Left lung (tissue), 10 donors: ENCODE data around the gene FRYL. TPM values are rescaled to one million over a fixed set of nuclear protein-coding genes. Genes with fewer than 3 reads are reported as not detected.

ENCODE experiments used
- ATAC-seq: fragments of 200-7000 bp; cut with Tn5 transposase; one replicate; pipeline ENCODE4 v1.9.1; 2020; ENCODE audit warnings: moderate library complexity
- DNase-seq, 4 donors: peaks; one replicate each; pipeline ENCODE4 v3.0.0-alpha.2; 2013 to 2020
- H3K27ac ChIP-seq, 2 donors: fragments of 200-600 bp; sonication (generic) in 1 of 2; one replicate each; pipeline versions ENCODE4 v1.5.0 to v1.8.0; 2020 to 2021
- H3K27me3 ChIP-seq, 2 donors: fragments of 200-600 bp; sonication (generic) in 1 of 2; one replicate each; pipeline versions ENCODE4 v1.5.0 to v1.8.0; 2020 to 2021
- H3K36me3 ChIP-seq, 2 donors: fragments of 200-600 bp; sonication (generic) in 1 of 2; one replicate each; pipeline versions ENCODE4 v1.5.0 to v1.8.0; 2020 to 2021
- H3K4me1 ChIP-seq, 2 donors: fragments of 200-600 bp; one replicate each; pipeline ENCODE4 v1.8.0; 2021
- H3K4me3 ChIP-seq, 2 donors: fragments of 200-600 bp; sonication (generic) in 1 of 2; one replicate each; pipeline versions ENCODE4 v1.5.0 to v1.8.0; 2020 to 2021; ENCODE audit warnings: mild to moderate bottlenecking in 1 of 2
- H3K9me3 ChIP-seq, 2 donors: fragments of 200-600 bp; sonication (generic) in 1 of 2; one replicate each; pipeline versions ENCODE4 v1.5.0 to v1.8.0; 2020 to 2021
- CTCF ChIP-seq, 2 donors: fragments of 200-600 bp; sonication (generic) in 1 of 2; IDR thresholded peaks; one replicate each; pipeline versions ENCODE4 v1.5.0 to v1.8.0; 2021; ENCODE audit warnings: antibody characterized with exemption in 2 of 2
- intact Hi-C, 2 donors: fragments of 100-400 bp; cut with DNase I; formaldehyde crosslinking; loops; one replicate each; pipeline versions ENCODE4 v1.11.2 to v1.14.2; 2022
- polyA plus RNA-seq, 6 donors: library from polyadenylated mRNA; unstranded; fragments of 120-200 nt; gene quantifications; one replicate each; pipeline ENCODE4 v1.2.1, GENCODE V29; 2013; ENCODE audit not compliant: insufficient read length in 6 of 6
- total RNA-seq, 2 donors: library from RNA; stranded (reverse); fragmentation: NEBNext Ultra II Directional; extraction: Animal tissue kit (Norgen Biotek cat#: 25700); gene quantifications; one replicate each; pipeline ENCODE4 v1.2.1, GENCODE V29; 2021
- donor health status: DM: no; HTN: yes; CAD: no.
- donor health status: DM: no; HTN: no; CAD: no.

FRYL gene
- total and polyA plus RNA-seq, 8 donors, result 41.9 to 72.7 (median 50.3) TPM

GRCh38 chr4:48636911-48637310 lies 143.2 kb downstream of the FRYL start:
- Histone ChIP-seq H3K4me3 (no peak overlapping the region), H3K27ac (no peak overlapping the region), H3K9me3 (no peaks in the 10 kb centered on the region), H3K4me1 (peaks cover 0 to 33% of the 10 kb centered on the region in 2 donors), H3K27me3 (no peaks in the 10 kb centered on the region), H3K36me3 (no peaks in the 10 kb centered on the region)
- intact Hi-C loops, result no loop called here
- DNase-seq, result no peak
- TF ChIP-seq CTCF (IDR thresholded peaks at IDR 0.05), result no peak
- no peak for ATAC-seq

DNA sequence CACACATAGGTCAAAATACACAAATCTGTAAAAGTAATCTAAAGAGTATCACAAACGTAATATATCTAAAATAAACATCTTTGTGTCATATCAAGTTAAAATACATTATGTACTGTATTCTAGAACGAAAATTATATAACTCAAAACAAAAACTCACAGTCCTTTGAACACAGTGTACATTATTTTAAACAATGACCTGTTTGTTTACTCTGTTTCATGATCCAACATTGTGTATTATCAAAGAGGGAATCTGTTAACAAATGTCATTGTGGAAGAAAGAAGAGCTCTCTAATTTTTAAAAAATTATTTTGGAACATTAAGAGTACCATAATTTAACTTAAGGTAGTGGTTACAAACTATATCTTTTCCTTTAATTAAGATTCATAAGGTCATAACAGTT lies 144.1 kb downstream of the FRYL start:
- intact Hi-C loops, result no loop called here
- Histone ChIP-seq H3K27ac (peak overlapping the region in 1 of 2 donors; percentile 38), H3K36me3 (no peaks in the 10 kb centered on the region), H3K27me3 (no peaks in the 10 kb centered on the region), H3K9me3 (no peaks in the 10 kb centered on the region), H3K4me1 (peaks cover 0 to 30% of the 10 kb centered on the region in 2 donors), H3K4me3 (no peak overlapping the region)
- no peak for TF ChIP-seq CTCF (IDR thresholded peaks at IDR 0.05)
- DNase-seq (no peak), ATAC-seq (no peak)

DNA sequence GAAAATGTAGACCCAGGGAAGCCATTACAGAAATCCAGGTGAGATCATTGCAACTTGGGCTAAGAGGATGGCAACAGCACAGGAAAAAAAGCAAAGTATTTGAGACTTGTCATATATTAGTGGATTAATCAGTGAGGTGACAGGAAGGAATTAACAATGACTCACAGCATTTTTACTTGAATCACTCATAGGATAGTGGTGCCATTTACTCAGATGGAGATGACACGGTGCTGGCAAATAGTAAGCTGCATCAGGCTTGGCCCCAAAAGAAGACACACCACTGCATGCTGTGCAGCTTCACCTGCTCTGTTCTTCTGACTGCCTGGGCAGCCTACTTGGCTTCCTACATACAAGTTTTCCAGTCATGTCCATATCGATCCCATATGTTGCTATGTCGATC lies 144.8 kb downstream of the FRYL start:
- no peak for ATAC-seq
- no peak for DNase-seq
- no peaks in the 10 kb centered on the region for H3K36me3 ChIP-seq
- intact Hi-C loops, result no loop called here
- H3K4me3 ChIP-seq, result no peak overlapping the region
- H3K4me1 ChIP-seq, result peaks cover 0 to 23% of the 10 kb centered on the region in 2 donors
- H3K27me3 ChIP-seq, result no peaks in the 10 kb centered on the region
- peak overlapping the region in 1 of 2 donors; percentile 38 for H3K27ac ChIP-seq
- TF ChIP-seq CTCF (IDR thresholded peaks at IDR 0.05), result no peak
- H3K9me3 ChIP-seq, result no peaks in the 10 kb centered on the region

DNA sequence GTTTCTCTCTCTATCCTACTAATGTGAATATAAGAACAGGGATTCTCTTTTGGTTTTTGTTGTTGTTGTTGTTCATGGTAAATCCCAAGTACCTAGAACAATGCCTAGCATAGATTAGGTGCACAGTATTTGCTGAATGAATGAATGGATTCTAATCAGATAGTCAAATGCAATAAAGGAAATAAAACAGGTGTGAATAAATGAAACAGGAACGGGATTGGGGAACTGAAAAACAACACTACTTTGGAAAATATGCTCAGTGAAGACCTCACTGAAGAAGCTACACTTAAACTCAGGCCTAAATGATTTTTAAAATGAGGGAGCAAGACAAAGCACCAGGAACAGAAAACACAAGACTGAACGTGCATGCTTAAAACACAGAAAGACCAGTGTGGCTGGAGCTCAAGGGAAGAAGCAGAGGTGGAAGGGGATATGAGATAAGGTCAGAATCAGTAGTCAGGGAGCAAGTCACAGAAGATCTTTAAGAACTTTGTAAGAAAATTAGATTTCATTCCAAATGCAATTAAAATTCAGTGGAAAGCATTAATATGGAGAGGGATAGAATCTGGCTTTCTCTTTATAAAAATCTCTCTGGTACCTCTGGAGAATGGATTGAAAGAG lies 145.3 kb downstream of the FRYL start:
- Histone ChIP-seq H3K36me3 (no peaks in the 10 kb centered on the region), H3K27ac (peak overlapping the region in 1 of 2 donors; percentile 38), H3K4me3 (no peak overlapping the region), H3K9me3 (no peaks in the 10 kb centered on the region), H3K4me1 (peaks cover 0 to 25% of the 10 kb centered on the region in 2 donors), H3K27me3 (no peaks in the 10 kb centered on the region)
- TF ChIP-seq CTCF (IDR thresholded peaks at IDR 0.05), result no peak
- ATAC-seq (no peak), DNase-seq (no peak)
- intact Hi-C loops, result no loop called here

- Histone ChIP-seq H3K36me3 (no peaks in the 10 kb centered on the region), H3K4me1 (peaks cover 0 to 25% of the 10 kb centered on the region in 2 donors), H3K27ac (no peak overlapping the region), H3K27me3 (no peaks in the 10 kb centered on the region), H3K4me3 (no peak overlapping the region), H3K9me3 (no peaks in the 10 kb centered on the region)
- DNase-seq (no peak), ATAC-seq (no peak)
- intact Hi-C loops, result no loop called here
- TF ChIP-seq CTCF (IDR thresholded peaks at IDR 0.05), result no peak
Observed at GRCh38 chr4:48633657-48634056, 146.4 kb downstream of the FRYL start.
